GM03348 (cell line): Measurements from ENCODE around the gene HIPK2.

ENCODE experiments used
- DNase-seq: peaks from one replicate; pipeline ENCODE4 v3.0.0; 2012; ENCODE audit warnings: low spot score

HIPK2 gene

GRCh38 chr7:139752604-139753003 lies 25.2 kb downstream of the HIPK2 start:
- no peak for DNase-seq

GRCh38 chr7:139752148-139752547 lies 25.6 kb downstream of the HIPK2 start:
- DNase-seq = no peak

- DNase-seq = no peak
Observed at GRCh38 chr7:139750459-139751095, 27.2 kb downstream of the HIPK2 start.

GRCh38 chr7:139749545-139749944 lies 28.3 kb downstream of the HIPK2 start:
- no peak for DNase-seq

GRCh38 chr7:139748941-139749340 lies 28.9 kb downstream of the HIPK2 start:
- DNase-seq = no peak

GRCh38 chr7:139748373-139748765 lies 29.4 kb downstream of the HIPK2 start:
- no peak for DNase-seq

GRCh38 chr7:139747662-139748372 lies 30.0 kb downstream of the HIPK2 start:
- DNase-seq = no peak

GRCh38 chr7:139746652-139747051 lies 31.1 kb downstream of the HIPK2 start:
- no peak for DNase-seq

GRCh38 chr7:139745678-139746143 lies 32.1 kb downstream of the HIPK2 start:
- peak; percentile 26 for DNase-seq

- DNase-seq = no peak
Observed at GRCh38 chr7:139744768-139745677, 32.8 kb downstream of the HIPK2 start.

GRCh38 chr7:139743967-139744767 lies 33.6 kb downstream of the HIPK2 start:
- DNase-seq = no peak

- no peak for DNase-seq
Observed at GRCh38 chr7:139743267-139743966, 34.4 kb downstream of the HIPK2 start.

GRCh38 chr7:139741789-139742344 lies 35.9 kb downstream of the HIPK2 start:
- DNase-seq = no peak

GRCh38 chr7:139741239-139741638 lies 36.6 kb downstream of the HIPK2 start:
- DNase-seq = no peak

- no peak for DNase-seq
Observed at GRCh38 chr7:139739863-139740597, 37.8 kb downstream of the HIPK2 start.

- DNase-seq = no peak
Observed at GRCh38 chr7:139738772-139739171, 39.0 kb downstream of the HIPK2 start.

- DNase-seq = no peak
Observed at GRCh38 chr7:139738101-139738489, 39.7 kb downstream of the HIPK2 start.

GRCh38 chr7:139737221-139738100 lies 40.3 kb downstream of the HIPK2 start:
- DNase-seq = no peak

GRCh38 chr7:139735912-139736595 lies 41.7 kb downstream of the HIPK2 start:
- DNase-seq = no peak
